Central memory CD8-positive, alpha-beta T cell (primary cell): ENCODE data around the gene THEMIS.

Experiments used
- ATAC-seq: fragments of 150-1000 bp; cut with Tn5 transposase; replicated peaks from 2 replicates; pipeline ENCODE4 v1.10.0; 2022; ENCODE audit warnings: mild to moderate bottlenecking, moderate FRiP score, moderate number of reproducible peaks; ENCODE audit not compliant: poor library complexity, severe bottlenecking; ENCODE audit errors: extremely low read depth
- DNase-seq, 2 donors: peaks; one replicate each; pipeline ENCODE4 v3.0.0; 2021; ENCODE audit warnings: low spot score in 2 of 2
- H3K27ac Mint-ChIP-seq: one replicate; pipeline ENCODE4 v1.8.0; 2022; ENCODE audit warnings: low read depth, mild to moderate bottlenecking, moderate library complexity, mixed read lengths
- H3K27me3 Mint-ChIP-seq: one replicate; pipeline ENCODE4 v1.8.0; 2022; ENCODE audit warnings: mixed read lengths
- H3K36me3 Mint-ChIP-seq: one replicate; pipeline ENCODE4 v1.8.0; 2022; ENCODE audit warnings: mild to moderate bottlenecking, moderate library complexity, mixed read lengths; ENCODE audit not compliant: insufficient read depth
- H3K4me1 Mint-ChIP-seq: one replicate; pipeline ENCODE4 v1.8.0; 2022; ENCODE audit warnings: mixed read lengths
- H3K4me3 Mint-ChIP-seq: one replicate; pipeline ENCODE4 v1.8.0; 2022; ENCODE audit warnings: mild to moderate bottlenecking, moderate library complexity, mixed read lengths
- H3K9me3 Mint-ChIP-seq: one replicate; pipeline ENCODE4 v1.8.0; 2022; ENCODE audit warnings: mixed read lengths

Gene THEMIS, protein sequence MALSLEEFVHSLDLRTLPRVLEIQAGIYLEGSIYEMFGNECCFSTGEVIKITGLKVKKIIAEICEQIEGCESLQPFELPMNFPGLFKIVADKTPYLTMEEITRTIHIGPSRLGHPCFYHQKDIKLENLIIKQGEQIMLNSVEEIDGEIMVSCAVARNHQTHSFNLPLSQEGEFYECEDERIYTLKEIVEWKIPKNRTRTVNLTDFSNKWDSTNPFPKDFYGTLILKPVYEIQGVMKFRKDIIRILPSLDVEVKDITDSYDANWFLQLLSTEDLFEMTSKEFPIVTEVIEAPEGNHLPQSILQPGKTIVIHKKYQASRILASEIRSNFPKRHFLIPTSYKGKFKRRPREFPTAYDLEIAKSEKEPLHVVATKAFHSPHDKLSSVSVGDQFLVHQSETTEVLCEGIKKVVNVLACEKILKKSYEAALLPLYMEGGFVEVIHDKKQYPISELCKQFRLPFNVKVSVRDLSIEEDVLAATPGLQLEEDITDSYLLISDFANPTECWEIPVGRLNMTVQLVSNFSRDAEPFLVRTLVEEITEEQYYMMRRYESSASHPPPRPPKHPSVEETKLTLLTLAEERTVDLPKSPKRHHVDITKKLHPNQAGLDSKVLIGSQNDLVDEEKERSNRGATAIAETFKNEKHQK

DNA sequence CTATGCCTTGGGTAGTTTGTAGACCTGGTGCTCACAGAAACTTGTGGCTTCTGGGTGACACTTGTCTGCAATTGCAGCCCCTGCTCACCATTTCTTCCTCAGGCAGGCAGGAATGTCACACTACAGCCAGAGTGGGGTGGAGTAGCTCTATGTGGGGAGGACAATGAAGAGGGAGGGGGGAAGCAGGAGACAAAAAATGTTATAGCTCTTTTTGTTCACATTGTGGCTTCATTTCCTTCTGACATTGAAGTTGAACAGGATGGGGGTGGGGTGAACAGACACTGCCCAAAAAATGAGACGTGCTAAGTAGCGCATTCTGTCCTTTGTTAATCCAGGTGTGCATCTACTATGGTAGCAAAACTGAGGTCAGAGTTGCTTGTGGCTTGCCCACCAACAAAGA, at the start of gene THEMIS:
Gene THEMIS, minus strand, starts transcription at position 124 of the 400 bp plus-strand sequence. CDS start 126 bp downstream, outside the sequence.
- DNase-seq (peak in 1 of 2 donors; percentile 45), ATAC-seq (peak; percentile 57)
- H3K27me3 Mint-ChIP-seq, result no peaks in the 10 kb centered on the region
- peaks cover 21% of the 10 kb centered on the region for H3K36me3 Mint-ChIP-seq
- peaks cover 57% of the 10 kb centered on the region for H3K4me1 Mint-ChIP-seq
- H3K27ac Mint-ChIP-seq, result peak within 1 kb of the TSS; percentile 90
- H3K4me3 Mint-ChIP-seq, result peak within 1 kb of the TSS; percentile 97
- no peaks in the 10 kb centered on the region for H3K9me3 Mint-ChIP-seq

DNA sequence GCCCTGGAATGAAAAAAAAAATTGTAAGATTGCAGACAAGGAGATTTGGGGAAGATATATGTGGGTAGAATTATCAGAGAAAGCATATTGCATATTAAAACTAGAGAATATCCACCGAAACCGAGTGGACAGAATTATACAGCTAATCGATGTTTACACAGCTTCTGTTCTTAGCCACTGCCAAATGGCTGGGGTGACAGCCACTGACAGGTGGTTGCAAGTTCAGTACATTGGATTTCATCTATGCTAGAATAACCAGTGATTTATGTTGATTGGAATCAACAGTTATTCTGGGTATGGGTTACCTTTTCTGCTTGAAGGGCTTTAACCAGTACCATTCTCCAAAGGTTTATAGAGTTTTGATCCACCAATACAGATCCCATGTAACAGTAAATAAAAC, 48.4 kb upstream of the THEMIS start:
- no peak for DNase-seq
- no peak overlapping the region for H3K27ac Mint-ChIP-seq
- no peak for ATAC-seq
- no peak overlapping the region for H3K4me3 Mint-ChIP-seq
- H3K36me3 Mint-ChIP-seq, result peaks cover 8% of the 10 kb centered on the region
- peaks cover 41% of the 10 kb centered on the region for H3K4me1 Mint-ChIP-seq
- H3K27me3 Mint-ChIP-seq, result no peaks in the 10 kb centered on the region
- H3K9me3 Mint-ChIP-seq, result peaks cover 8% of the 10 kb centered on the region

DNA sequence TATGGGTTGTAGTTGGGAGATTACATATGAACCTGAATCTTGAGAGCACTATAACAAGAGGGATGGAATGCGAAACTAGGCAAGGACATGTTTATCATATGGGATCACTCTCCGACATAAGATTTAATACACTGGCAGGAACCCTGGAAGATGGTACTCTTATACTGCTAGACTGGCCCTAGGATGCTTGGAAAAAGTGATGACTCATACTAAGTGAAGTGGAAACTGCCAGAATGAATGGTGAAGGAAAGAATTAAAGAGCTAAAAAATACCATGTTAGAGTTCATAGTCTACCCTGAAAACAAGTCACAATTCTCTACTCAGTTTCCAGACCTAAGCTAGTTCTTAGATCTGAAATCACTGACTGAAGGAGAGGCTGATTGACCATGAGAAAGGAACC, 45.5 kb upstream of the THEMIS start:
- DNase-seq (no peak), ATAC-seq (no peak)
- H3K4me3 Mint-ChIP-seq, result no peak overlapping the region
- H3K27ac Mint-ChIP-seq, result no peak overlapping the region
- H3K4me1 Mint-ChIP-seq, result peaks cover 24% of the 10 kb centered on the region
- H3K27me3 Mint-ChIP-seq, result no peaks in the 10 kb centered on the region
- peaks cover 8% of the 10 kb centered on the region for H3K9me3 Mint-ChIP-seq
- H3K36me3 Mint-ChIP-seq, result peaks cover 6% of the 10 kb centered on the region

DNA sequence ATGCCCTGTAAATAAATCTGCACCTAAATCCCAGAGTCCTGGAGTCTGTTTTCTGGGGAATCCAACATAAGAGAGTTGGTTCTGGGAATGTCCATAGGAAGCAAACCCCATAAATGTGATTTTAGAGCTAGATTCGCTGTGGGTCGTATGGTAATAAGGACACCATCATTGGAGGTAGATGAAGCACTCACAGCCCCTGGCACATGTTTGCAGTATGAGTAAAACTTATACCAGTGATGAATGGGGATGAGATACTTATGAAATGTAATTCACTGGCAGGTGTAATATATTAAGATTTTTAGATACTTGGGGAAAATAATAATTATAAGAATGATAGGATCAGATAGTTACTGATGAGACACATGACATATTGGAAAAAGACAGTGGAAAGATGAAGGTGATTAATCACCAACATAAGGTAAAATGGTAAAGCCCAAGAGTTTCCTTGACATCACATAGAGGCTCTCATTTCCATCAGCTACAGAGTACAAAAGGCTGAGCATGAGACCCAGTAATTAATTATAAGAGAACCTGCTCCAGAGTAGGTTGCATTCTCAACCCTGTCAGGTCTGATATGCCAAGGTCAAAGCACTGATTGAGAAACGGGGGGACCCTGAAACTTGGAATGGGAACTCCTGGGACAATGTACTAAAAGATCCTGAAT, 44.7 kb upstream of the THEMIS start:
- ATAC-seq, result no peak
- Mint-ChIP-seq H3K27me3 (no peaks in the 10 kb centered on the region), H3K27ac (no peak overlapping the region)

DNA sequence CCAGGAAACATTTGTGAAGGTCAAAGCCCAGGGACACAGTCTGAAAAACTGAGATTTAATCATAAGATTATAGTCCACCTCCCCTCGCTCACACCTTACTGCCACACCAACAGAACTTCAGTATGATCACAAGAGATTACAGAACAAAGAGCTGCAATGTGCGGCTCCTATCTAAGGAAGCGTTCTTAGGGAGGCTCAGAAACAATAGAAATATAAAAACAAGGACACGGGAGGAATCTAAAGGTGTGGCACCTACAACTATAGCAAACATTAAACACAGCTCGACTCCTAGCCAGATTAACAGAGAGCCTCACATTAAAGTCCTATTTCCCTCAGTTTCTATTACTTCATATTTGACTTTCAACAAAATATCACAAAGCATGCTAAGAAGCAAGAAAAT, 40.4 kb upstream of the THEMIS start:
- no peak overlapping the region for H3K27ac Mint-ChIP-seq
- H3K9me3 Mint-ChIP-seq, result peaks cover 3% of the 10 kb centered on the region
- H3K4me1 Mint-ChIP-seq, result peaks cover 30% of the 10 kb centered on the region
- DNase-seq (no peak), ATAC-seq (no peak)
- H3K4me3 Mint-ChIP-seq, result no peak overlapping the region
- peaks cover 4% of the 10 kb centered on the region for H3K36me3 Mint-ChIP-seq
- H3K27me3 Mint-ChIP-seq, result no peaks in the 10 kb centered on the region

More for the DNA sequence above, 44.7 kb upstream of the THEMIS start:
- H3K9me3 Mint-ChIP-seq, result peaks cover 8% of the 10 kb centered on the region
- H3K4me3 Mint-ChIP-seq, result no peak overlapping the region
- DNase-seq, result no peak
- peaks cover 15% of the 10 kb centered on the region for H3K4me1 Mint-ChIP-seq
- H3K36me3 Mint-ChIP-seq, result peaks cover 2% of the 10 kb centered on the region

DNA sequence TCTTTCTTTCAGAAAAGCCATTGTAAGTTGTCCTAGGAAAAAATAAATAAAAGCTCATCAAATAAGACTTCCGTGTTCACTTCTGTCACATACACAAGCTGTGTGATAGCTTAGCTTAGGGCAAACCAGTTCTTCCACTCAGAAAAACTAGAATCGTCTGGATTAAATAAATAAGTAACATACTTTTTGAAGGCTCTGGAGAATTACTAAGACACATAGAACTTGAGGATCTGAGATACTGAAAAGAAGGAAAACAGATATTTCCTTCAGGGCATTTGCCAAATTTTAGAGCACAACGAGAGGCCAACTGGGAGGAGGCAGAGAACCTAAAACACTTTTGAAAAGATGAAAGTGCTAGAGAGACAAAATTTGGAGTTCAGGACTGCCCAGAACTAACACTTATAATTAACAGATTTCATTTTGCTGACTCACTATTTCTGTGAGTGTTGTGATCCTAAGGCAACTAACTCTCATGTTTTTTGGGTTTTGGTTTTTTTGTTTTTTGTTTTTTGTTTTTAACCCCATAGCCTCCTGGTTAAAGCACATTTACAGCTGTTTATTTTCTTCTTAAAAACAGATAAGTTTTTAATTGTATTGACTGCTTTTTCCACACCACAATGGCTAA, 38.7 kb upstream of the THEMIS start:
- no peaks in the 10 kb centered on the region for H3K27me3 Mint-ChIP-seq
- H3K27ac Mint-ChIP-seq, result peak overlapping the region; percentile 73
- no peaks in the 10 kb centered on the region for H3K9me3 Mint-ChIP-seq
- no peak overlapping the region for H3K4me3 Mint-ChIP-seq
- peaks cover 4% of the 10 kb centered on the region for H3K36me3 Mint-ChIP-seq
- ATAC-seq (peak; percentile 29), DNase-seq (no peak)
- H3K4me1 Mint-ChIP-seq, result peaks cover 37% of the 10 kb centered on the region

DNA sequence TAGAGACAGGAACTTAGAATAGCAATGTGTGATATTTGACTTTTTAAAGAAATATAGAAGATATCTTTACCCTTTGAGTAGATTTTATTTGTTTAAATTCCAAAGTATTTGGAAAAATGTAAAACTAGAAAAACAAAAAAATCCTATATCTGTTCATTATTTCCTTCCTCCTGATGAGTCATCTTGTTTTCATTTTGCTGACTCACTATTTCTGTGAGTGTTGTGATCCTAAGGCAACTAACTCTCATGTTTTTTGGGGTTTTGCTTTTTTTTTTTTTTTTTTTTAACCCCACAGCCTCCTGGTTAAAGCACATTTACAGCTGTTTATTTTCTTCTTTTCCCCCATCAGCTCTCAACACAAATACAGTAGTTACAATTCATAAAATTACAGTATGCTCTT, 37.8 kb upstream of the THEMIS start:
- peak overlapping the region; percentile 73 for H3K27ac Mint-ChIP-seq
- H3K36me3 Mint-ChIP-seq, result peaks cover 7% of the 10 kb centered on the region
- DNase-seq (no peak), ATAC-seq (peak; percentile 17)
- H3K4me1 Mint-ChIP-seq, result peaks cover 44% of the 10 kb centered on the region
- H3K27me3 Mint-ChIP-seq, result no peaks in the 10 kb centered on the region
- no peak overlapping the region for H3K4me3 Mint-ChIP-seq
- no peaks in the 10 kb centered on the region for H3K9me3 Mint-ChIP-seq

DNA sequence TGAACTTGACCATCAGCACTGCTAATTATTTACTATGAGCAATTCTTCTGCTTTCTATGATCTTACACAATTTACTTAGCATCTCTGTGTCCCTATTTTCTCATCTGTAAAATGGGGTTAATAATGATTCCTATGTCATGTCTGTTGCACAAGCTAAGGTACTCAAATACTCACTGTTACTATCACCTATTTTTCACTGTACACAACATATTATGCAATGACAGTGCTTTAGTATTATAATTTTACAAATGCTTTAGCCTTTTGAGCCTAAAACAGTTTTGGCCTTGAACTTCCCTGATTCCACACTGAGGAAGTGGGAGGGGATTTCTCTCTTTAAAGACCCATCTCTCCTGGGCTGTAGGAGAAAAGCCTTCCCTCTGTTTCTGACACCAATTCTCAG, 36.9 kb upstream of the THEMIS start:
- Mint-ChIP-seq H3K9me3 (no peaks in the 10 kb centered on the region), H3K36me3 (peaks cover 9% of the 10 kb centered on the region), H3K27me3 (no peaks in the 10 kb centered on the region), H3K27ac (peak overlapping the region; percentile 73), H3K4me3 (no peak overlapping the region), H3K4me1 (peaks cover 53% of the 10 kb centered on the region)
- ATAC-seq, result no peak
- no peak for DNase-seq

DNA sequence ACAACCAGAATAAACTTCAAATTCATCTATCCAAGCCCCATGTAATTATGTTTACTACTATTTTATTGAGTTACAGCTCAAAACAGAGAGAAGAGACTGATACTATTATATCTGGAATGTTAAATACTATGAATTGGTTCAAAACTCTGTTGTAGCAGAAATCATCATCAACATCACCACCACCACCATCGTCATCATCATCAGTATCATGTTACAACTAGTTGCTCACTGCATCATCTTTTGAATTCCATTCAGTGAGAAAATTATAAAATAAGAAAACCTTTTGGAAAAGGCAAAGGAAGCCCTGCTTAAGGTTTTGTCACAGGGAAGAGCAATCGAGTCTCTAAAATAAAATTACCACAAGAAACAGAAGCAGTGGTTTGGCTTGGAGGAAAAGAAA, 36.2 kb upstream of the THEMIS start:
- Mint-ChIP-seq H3K4me3 (no peak overlapping the region), H3K4me1 (peaks cover 54% of the 10 kb centered on the region), H3K9me3 (no peaks in the 10 kb centered on the region), H3K27ac (peak overlapping the region; percentile 65), H3K36me3 (peaks cover 9% of the 10 kb centered on the region), H3K27me3 (no peaks in the 10 kb centered on the region)
- ATAC-seq (no peak), DNase-seq (no peak)

DNA sequence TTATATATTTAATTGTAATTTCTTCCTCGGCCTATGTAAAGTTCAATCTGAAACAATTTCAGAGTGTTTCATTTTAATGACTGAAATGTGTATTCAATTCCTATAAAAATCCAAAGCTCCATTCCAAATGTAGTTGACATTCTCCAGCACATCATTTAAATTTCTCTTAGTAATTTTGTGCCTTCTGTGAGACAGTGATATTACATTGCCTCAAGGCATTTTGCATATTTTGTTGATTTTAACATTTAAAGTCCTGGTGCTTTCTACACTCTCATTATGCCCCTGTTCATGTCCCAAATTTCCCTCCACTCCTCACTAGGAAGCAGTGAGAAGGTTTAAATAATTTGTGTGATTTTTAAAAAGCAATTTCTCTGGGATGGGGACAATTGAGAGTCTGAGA, 34.1 kb upstream of the THEMIS start:
- Mint-ChIP-seq H3K4me3 (peak overlapping the region; percentile 48), H3K27me3 (no peaks in the 10 kb centered on the region), H3K9me3 (no peaks in the 10 kb centered on the region), H3K4me1 (peaks cover 54% of the 10 kb centered on the region), H3K36me3 (peaks cover 9% of the 10 kb centered on the region), H3K27ac (peak overlapping the region; percentile 91)
- ATAC-seq, result no peak
- no peak for DNase-seq

DNA sequence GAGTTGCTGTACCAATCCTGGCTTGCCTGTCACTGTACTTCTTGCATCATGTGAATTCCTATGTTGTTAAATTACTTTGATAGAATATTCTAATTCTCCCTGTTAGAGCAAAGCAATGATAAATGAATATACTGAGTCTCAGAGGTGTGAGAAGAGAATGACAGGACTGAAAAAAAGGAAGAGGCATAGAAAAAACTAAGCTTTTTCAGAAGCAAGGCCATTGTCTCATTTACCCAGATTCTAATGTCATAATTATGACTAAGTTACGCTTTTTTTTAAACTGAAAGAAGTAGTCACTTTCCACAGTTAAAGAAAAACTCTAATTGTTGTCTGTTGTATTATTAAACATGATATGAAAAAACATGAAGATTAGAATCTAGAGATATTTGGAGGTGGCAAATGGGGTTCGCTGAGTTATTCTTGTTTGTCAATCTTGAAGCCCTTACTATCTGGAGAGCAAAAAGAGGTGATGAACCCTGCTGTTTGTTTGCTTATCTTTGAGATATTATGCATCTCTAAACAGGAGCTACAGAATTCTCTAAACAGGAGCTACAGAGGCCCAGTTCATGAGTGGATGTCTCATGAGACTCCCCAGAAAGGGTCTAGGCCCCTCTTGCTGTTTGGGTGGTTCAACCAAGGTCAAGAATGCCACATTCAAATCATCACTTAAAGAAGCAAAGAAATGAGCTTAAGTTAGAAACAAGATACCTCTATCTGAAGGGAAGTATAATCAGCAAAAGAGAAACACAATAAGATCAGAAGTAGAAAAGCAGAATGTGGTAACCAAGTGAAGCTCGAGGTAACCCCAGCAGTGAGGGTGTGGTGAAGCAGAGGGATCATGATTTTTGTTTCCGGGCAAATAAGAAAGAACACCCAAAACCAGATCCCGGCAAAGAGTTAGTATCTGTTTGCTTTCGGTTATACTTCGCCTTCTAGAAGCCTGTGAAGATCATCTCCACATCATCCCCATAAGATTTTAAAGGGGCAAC, 33.3 kb upstream of the THEMIS start:
- DNase-seq, result peak in 1 of 2 donors; percentile 49
- Mint-ChIP-seq H3K36me3 (peaks cover 7% of the 10 kb centered on the region), H3K4me3 (peak overlapping the region; percentile 48)

More for the DNA sequence above, 33.3 kb upstream of the THEMIS start:
- Mint-ChIP-seq H3K4me1 (peaks cover 48% of the 10 kb centered on the region), H3K27me3 (no peaks in the 10 kb centered on the region), H3K9me3 (peaks cover under 1% of the 10 kb centered on the region), H3K27ac (peak overlapping the region; percentile 91)
- ATAC-seq, result peak; percentile 92
